Transverse colon (tissue), 4 donors: ENCODE measurements around the gene PPP1R9A. TPM values are rescaled to one million over a fixed set of nuclear protein-coding genes. Genes with fewer than 3 reads are reported as not detected.

Experiments used
- DNase-seq: peaks from one replicate; pipeline ENCODE4 v3.0.0-alpha.2; 2019
- H3K27ac ChIP-seq, 4 donors: fragments of 200-600 bp; sonication (generic); 2 replicates each; pipeline ENCODE4 v1.5.1; 2016 to 2018; ENCODE audit warnings: inconsistent platforms in 4 of 4
- H3K27me3 ChIP-seq: fragments of 200-600 bp; sonication (generic); 2 replicates; pipeline ENCODE4 v1.5.1; 2017; ENCODE audit warnings: inconsistent platforms
- H3K36me3 ChIP-seq, 4 donors: fragments of 200-600 bp; sonication (generic); 2 replicates each; pipeline ENCODE4 v1.5.1; 2017 to 2019; ENCODE audit warnings: inconsistent platforms in 4 of 4
- H3K4me1 ChIP-seq, 4 donors: fragments of 200-600 bp; sonication (generic); 2 replicates each; pipeline ENCODE4 v1.5.1; 2017 to 2020; ENCODE audit warnings: inconsistent platforms in 4 of 4
- H3K4me3 ChIP-seq, 4 donors: fragments of 200-600 bp; sonication (generic); 1 replicate in 1 of 4; 2 replicates in 3 of 4; pipeline versions ENCODE4 v1.5.1 to v1.6.1; 2017 to 2019; ENCODE audit warnings: inconsistent platforms in 4 of 4
- H3K9me3 ChIP-seq, 2 donors: fragments of 200-600 bp; sonication (generic); 2 replicates each; pipeline ENCODE4 v1.5.1; 2017 to 2019; ENCODE audit warnings: inconsistent platforms in 2 of 2
- EP300 ChIP-seq: sonication (generic); formaldehyde crosslinking; IDR thresholded peaks from one replicate; pipeline ENCODE4 v1.6.1; 2017; ENCODE audit warnings: antibody characterized with exemption, low read depth
- POLR2A ChIP-seq: fragments of 450-650 bp; IDR thresholded peaks from one replicate; pipeline ENCODE4 v1.6.1; 2016; ENCODE audit warnings: antibody characterized with exemption, mild to moderate bottlenecking, moderate library complexity
- POLR2AphosphoS5 ChIP-seq, 3 donors: sonication (generic); formaldehyde crosslinking; IDR thresholded peaks; one replicate each; pipeline ENCODE4 v1.6.1; 2016; ENCODE audit warnings: antibody characterized with exemption in 3 of 3
- WGBS, 2 donors: methylation state at CpG; one replicate each; pipeline ENCODE4 v1.1.5; 2018; ENCODE audit warnings: low coverage in 1 of 2; 5-methylcytosine and 5-hydroxymethylcytosine counted together
- in situ Hi-C, 4 donors: fragments of 200-750 bp; cut with MboI; loops; one replicate each; pipeline versions ENCODE4 v1.15.0 to v1.15.1; 2017; ENCODE audit warnings: low sequenced_read_pairs in 3 of 4, low pct_ligation_motif_present in 1 of 4, low pct_unique_long_range_greater_than_20kb in 1 of 4
- intact Hi-C: fragments of 100-400 bp; cut with DNase I; formaldehyde crosslinking; loops from one replicate; pipeline ENCODE4 v1.15.1; 2023; ENCODE audit warnings: low total_unique reads
- total RNA-seq, 4 donors: library from RNA; depleted of rRNA; stranded (reverse); fragments of >200 nt; gene quantifications; one replicate each; pipeline ENCODE4 v1.1.0, GENCODE V29; 2016
- TF ChIP-seq, protein P1 (sequence below), 5 experiments: fragments of 200-600 bp in 3 of 5; fragments of 450-650 bp in 2 of 5; sonication (generic) in 3 of 5; IDR thresholded peaks; 1 replicate in 2 of 5; 2 replicates in 3 of 5; pipeline ENCODE4 v1.5.1; 2016 to 2017; ENCODE audit warnings: antibody characterized with exemption in 5 of 5, inconsistent platforms in 3 of 5, mild to moderate bottlenecking in 2 of 5, moderate library complexity in 1 of 5

The PPP1R9A gene
- total RNA-seq, 4 donors from 2014 or later = 13.1 to 30.0 (median 23.2) TPM

GRCh38 chr7:95246831-95247370 lies 339.5 kb downstream of the PPP1R9A start:
- H3K27ac ChIP-seq = no peak overlapping the region
- H3K9me3 ChIP-seq = no peaks in the 10 kb centered on the region
- TF ChIP-seq POLR2A = no peak
- TF ChIP-seq, protein P1, sequence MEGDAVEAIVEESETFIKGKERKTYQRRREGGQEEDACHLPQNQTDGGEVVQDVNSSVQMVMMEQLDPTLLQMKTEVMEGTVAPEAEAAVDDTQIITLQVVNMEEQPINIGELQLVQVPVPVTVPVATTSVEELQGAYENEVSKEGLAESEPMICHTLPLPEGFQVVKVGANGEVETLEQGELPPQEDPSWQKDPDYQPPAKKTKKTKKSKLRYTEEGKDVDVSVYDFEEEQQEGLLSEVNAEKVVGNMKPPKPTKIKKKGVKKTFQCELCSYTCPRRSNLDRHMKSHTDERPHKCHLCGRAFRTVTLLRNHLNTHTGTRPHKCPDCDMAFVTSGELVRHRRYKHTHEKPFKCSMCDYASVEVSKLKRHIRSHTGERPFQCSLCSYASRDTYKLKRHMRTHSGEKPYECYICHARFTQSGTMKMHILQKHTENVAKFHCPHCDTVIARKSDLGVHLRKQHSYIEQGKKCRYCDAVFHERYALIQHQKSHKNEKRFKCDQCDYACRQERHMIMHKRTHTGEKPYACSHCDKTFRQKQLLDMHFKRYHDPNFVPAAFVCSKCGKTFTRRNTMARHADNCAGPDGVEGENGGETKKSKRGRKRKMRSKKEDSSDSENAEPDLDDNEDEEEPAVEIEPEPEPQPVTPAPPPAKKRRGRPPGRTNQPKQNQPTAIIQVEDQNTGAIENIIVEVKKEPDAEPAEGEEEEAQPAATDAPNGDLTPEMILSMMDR (IDR thresholded peaks at IDR 0.05) = peak; percentile 60 to 78 (median 69)
- no peak for TF ChIP-seq POLR2AphosphoS5 (IDR thresholded peaks at IDR 0.05)
- in situ Hi-C loops (loop anchor here in 3 of 4 donors (25.0 kb wide), 1 partner anchor 785 kb away; no protein-coding TSS in a partner anchor), intact Hi-C loops (no loop called here)
- DNase-seq = peak; percentile 52
- H3K36me3 ChIP-seq = no peaks in the 10 kb centered on the region
- no peak overlapping the region for H3K4me3 ChIP-seq
- peaks cover 0 to 17% (median 10%) of the 10 kb centered on the region in 4 donors for H3K4me1 ChIP-seq
- no peaks in the 10 kb centered on the region for H3K27me3 ChIP-seq
- 0 to 4% methylated on average over 3 to 5 of the region's 5 CpGs for WGBS, 2 donors

DNA sequence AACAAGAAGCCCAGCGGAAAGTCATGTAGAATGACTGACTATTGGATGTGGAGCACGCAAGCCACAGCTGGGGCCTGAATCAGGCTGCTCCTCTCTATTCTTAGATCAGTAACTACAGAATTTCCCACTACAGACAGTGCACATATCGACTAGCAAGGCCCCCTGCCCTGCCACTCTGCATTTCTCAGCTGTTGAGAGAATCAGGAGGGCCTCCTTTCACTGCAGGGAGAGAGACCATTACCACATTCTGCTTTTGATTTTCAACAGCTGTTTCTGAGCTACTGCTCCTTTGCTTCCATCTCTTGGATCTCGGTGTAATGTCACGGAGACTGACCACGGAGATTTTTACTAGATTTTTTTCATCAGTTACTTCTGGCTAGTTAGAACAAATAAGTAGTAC lies 343.2 kb downstream of the PPP1R9A start:
- Histone ChIP-seq H3K27me3 (no peaks in the 10 kb centered on the region), H3K27ac (no peak overlapping the region), H3K4me1 (peaks cover 0 to 17% (median 10%) of the 10 kb centered on the region in 4 donors), H3K4me3 (no peak overlapping the region), H3K36me3 (no peaks in the 10 kb centered on the region), H3K9me3 (no peaks in the 10 kb centered on the region)
- intact Hi-C loops = no loop called here
- no peak for DNase-seq
- 82 to 85% methylated on average over 5 to 6 of the region's 6 CpGs for WGBS, 2 donors
- TF ChIP-seq POLR2AphosphoS5 (IDR thresholded peaks at IDR 0.05) (no peak), EP300 (no peak), POLR2A (no peak)
- TF ChIP-seq, protein P1 (IDR thresholded peaks at IDR 0.05) = no peak
- in situ Hi-C loops = no loop called here

GRCh38 chr7:95251966-95252365 lies 344.6 kb downstream of the PPP1R9A start:
- DNase-seq = no peak
- 91 to 92% methylated on average over 1 of the region's 1 CpG for WGBS, 2 donors
- in situ Hi-C loops (no loop called here), intact Hi-C loops (no loop called here)
- H3K9me3 ChIP-seq = no peaks in the 10 kb centered on the region
- peaks cover 0 to 4% (median 1%) of the 10 kb centered on the region in 4 donors for H3K4me1 ChIP-seq
- H3K36me3 ChIP-seq = no peaks in the 10 kb centered on the region
- H3K4me3 ChIP-seq = no peak overlapping the region
- H3K27me3 ChIP-seq = no peaks in the 10 kb centered on the region
- TF ChIP-seq, protein P1 (IDR thresholded peaks at IDR 0.05) = no peak
- TF ChIP-seq EP300 = no peak
- TF ChIP-seq POLR2AphosphoS5 (IDR thresholded peaks at IDR 0.05) = no peak
- TF ChIP-seq POLR2A = no peak
- H3K27ac ChIP-seq = no peak overlapping the region

DNA sequence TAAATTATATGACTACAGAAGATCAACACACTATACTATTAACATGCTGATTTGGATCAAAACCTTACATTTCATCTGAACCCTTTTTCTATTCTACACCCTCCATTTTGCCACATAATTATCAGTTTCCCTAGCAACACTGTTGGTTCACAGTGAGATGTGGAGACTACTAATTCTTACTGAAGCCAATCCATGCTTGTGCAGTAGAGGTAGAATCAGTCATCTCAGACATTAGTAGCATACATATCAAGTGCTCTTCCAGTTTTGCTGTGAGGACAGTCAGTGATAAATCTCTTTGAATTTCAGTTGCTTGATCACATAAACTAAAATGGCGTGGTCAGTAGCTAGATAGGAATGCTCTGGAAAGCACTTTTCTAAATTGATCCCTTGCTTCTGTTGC lies 346.6 kb downstream of the PPP1R9A start:
- H3K36me3 ChIP-seq = no peaks in the 10 kb centered on the region
- no peaks in the 10 kb centered on the region for H3K4me1 ChIP-seq
- in situ Hi-C loops = no loop called here
- H3K27ac ChIP-seq = no peak overlapping the region
- no peaks in the 10 kb centered on the region for H3K27me3 ChIP-seq
- 79 to 89% methylated on average over 1 of the region's 1 CpG for WGBS, 2 donors
- H3K4me3 ChIP-seq = no peak overlapping the region
- intact Hi-C loops = no loop called here
- no peak for DNase-seq
- no peak for TF ChIP-seq POLR2AphosphoS5 (IDR thresholded peaks at IDR 0.05)
- H3K9me3 ChIP-seq = no peaks in the 10 kb centered on the region

- H3K36me3 ChIP-seq = no peaks in the 10 kb centered on the region
- DNase-seq = no peak
- H3K27ac ChIP-seq = no peak overlapping the region
- TF ChIP-seq EP300 (no peak), POLR2A (no peak), POLR2AphosphoS5 (IDR thresholded peaks at IDR 0.05) (no peak)
- TF ChIP-seq, protein P1 (IDR thresholded peaks at IDR 0.05) = no peak
- H3K4me3 ChIP-seq = no peak overlapping the region
- no peaks in the 10 kb centered on the region for H3K27me3 ChIP-seq
- no peaks in the 10 kb centered on the region for H3K9me3 ChIP-seq
- H3K4me1 ChIP-seq = no peaks in the 10 kb centered on the region
- in situ Hi-C loops (no loop called here), intact Hi-C loops (no loop called here)
These were observed 348.3 kb downstream of the PPP1R9A start for GRCh38 chr7:95255691-95256090.
